Endothelial cell of hepatic sinusoid (primary cell): ENCODE results near the gene AGGF1.
"Not testable (repeated sequence)": the region's sequence is repeated elsewhere in the genome, so short reads cannot be mapped to it uniquely, and the experiment has no call there.

Source experiments
- in situ Hi-C: cut with HindIII; loops from 2 replicates; pipeline ENCODE4 v1.10.0; 2017; ENCODE audit warnings: low sequenced_read_pairs

The AGGF1 gene, protein sequence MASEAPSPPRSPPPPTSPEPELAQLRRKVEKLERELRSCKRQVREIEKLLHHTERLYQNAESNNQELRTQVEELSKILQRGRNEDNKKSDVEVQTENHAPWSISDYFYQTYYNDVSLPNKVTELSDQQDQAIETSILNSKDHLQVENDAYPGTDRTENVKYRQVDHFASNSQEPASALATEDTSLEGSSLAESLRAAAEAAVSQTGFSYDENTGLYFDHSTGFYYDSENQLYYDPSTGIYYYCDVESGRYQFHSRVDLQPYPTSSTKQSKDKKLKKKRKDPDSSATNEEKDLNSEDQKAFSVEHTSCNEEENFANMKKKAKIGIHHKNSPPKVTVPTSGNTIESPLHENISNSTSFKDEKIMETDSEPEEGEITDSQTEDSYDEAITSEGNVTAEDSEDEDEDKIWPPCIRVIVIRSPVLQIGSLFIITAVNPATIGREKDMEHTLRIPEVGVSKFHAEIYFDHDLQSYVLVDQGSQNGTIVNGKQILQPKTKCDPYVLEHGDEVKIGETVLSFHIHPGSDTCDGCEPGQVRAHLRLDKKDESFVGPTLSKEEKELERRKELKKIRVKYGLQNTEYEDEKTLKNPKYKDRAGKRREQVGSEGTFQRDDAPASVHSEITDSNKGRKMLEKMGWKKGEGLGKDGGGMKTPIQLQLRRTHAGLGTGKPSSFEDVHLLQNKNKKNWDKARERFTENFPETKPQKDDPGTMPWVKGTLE

DNA sequence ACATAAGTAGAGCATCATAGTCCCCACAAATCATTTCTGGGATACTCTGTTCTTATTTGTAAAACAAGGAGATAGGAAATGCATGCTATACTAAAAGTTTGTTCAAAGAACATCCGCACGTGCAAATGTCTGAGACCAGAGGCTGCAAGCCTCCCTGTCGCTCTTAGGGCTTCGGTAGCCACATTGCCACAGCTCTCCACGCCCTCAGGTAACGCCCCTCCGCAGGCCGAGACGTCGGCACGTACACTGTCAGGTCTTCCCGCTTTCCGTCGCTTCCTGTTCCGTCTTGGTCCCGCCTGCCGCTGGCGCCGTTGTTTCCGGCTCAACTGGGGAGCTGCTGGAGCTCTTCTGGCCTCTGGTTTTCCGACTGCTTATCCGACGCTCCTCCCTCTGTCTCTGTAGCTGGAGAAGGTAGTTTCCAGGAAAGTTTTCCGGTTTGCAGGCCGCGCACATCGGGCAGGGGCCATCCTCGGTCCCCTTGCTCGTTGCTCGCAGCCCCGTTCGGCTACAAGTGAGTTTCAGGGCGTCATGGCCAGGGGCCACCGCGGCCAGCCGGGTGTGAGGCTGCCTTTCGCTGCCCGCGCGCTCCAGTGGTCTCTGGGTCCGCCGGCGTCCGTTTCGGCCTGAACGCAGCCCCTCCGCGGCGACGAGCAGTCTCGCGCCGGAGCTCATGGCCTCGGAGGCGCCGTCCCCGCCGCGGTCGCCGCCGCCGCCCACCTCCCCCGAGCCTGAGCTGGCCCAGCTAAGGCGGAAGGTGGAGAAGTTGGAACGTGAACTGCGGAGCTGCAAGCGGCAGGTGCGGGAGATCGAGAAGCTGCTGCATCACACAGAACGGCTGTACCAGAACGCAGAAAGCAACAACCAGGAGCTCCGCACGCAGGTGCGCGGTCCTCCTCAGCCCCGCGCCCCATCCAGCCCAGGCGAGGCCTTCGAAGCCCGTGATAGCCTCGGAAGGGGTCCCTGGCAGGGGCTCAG is at the start of gene AGGF1:
AGGF1 (plus strand) TSS at position 308 of the 975 bp plus-strand sequence; CDS start at position 671, 363 bp downstream.
- in situ Hi-C loops: no loop called here

DNA sequence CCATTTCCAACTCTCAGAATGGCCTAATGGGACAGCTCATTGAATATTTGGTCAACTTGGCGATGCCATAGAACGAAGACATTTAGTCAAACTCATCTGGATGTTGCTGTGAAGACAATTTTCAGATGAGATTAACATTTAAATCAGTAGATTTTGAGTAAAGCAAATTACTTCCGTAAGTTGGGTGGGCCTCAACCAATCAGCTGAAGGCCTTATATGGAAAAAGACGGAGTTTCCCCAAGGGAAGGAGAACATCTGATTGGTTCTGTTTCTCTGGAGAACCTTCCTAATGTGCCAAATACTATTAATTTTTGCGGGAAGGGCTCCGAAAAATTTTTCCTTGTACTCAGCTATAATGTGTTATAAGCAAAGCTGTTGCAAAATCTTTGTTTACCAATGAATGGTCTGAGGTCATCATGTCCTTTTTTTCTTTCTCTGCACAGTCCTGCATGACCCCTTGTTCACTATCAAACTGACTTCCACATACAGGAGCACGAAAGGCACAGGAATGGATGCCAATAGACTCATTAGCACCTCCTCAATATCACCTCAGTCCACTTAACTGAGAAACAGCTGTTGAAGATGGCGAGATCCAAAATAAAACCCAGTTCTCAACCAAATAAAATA is 49.6 kb upstream of the AGGF1 start:
- in situ Hi-C loops: no loop called here

DNA sequence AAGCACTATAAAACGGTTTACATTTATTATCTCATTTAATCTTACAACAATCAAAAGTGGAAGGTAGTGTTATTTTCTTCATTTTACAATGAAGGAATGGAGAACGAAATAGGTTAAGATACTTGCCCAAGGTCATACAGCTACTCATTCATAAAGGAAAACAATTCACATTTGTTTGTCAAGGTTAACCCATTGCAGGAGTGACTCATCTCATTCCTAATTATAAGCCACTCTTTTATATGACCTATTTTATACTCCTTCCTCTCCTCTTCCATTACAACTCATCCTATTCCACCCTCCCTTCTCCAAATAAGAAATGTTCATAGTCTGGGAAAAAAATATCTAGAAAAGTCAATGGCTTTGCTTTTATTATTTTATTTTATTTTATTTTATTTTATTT is 47.8 kb upstream of the AGGF1 start:
- in situ Hi-C loops: no loop called here

DNA sequence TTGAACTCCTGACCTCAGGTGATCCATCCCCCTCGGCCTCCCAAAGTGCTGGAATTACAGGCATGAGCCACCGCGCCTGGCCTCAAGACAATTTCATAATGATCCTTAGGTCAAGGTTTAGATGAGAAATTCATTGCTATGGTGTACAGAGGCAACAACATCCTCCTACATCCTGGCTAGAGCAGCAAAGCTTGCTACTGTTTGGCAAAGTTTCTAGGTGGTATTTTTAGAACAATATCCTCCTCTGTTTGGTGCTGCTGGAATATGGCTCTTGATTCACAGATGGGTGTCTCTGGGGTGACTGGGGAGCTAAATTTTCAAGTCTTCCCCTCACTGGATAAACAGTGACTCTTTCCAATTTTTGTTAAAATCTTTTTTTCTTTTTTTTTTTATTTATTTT is 46.7 kb upstream of the AGGF1 start:
- in situ Hi-C loops: no loop called here

DNA sequence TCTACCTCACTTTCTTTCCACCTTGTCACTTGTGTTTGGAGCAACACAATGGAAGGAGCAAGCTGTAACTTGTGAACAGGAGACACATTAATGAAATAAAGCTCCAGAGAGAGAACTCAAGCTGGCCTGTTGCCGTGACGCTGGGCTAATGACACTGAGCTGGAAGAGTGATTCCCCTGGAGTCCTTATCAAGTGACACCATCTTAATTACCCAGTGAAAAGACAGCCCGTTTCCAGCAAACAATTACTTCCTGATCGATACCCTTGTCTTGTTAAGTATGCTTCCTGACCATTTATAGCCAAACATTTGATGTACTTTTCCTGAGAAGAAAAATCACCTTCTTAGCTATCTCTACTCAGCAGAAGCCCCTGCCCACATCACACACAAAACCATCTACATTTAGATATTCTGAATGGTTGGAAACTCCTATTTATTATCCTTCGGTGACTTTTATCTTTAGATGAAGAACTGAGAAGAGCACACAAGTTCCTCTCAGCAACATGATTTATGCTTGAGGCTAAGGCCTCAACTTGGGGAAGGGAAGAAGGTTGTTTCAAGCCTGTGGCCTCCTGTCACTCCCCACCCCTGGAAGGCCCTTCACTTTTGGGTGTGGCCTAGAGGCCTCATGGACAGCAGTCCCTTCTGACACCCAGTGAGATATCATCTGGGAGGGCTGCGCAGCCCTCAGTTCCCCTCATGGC is 43.2 kb upstream of the AGGF1 start:
- in situ Hi-C loops: no loop called here

DNA sequence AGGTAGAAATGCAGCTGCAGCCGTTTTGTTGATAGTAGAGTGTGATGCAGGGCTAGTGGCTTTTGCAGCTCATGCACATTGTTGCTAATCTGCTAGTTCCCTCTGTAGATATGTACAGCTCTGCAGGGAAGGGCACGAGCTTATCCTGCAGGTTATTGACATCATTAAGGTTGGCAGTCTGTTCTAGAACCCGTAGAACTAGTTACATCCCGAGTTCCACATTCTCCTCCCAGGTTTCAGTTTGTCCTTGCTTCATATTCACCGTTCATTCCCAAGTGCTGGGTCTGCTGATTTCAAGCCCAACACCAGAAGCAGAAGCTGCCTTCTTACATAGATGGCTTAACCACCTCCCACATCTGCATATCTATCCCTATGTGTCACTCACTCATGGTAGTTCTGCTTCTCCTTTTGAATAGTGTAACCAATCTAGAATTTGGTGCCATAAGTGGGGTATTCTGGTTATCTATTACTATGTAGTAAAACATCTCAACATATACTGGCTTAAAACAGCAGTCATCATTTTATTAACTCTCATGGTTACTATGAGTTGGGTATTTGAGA is 39.2 kb upstream of the AGGF1 start:
- in situ Hi-C loops: no loop called here

DNA sequence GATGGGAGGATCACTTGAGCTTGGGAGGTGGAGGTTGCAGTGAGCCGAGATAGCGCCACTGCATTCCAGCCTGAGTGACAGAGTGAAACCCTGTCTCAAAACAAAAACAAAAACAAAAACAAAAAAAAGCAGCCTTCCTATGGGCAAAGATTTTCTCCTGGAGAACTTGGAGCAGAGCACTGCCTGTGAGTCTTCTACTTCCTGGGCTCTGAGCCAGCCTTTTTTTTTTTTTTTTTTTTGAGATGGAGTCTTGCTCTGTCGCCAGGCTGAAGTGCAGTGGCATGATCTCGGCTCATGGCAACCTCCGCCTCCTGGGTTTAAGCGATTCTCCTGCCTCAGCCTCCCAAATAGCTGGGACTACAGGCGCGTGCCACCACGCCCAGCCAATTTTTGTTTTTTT is 36.8 kb upstream of the AGGF1 start:
- in situ Hi-C loops: not testable (repeated sequence)

DNA sequence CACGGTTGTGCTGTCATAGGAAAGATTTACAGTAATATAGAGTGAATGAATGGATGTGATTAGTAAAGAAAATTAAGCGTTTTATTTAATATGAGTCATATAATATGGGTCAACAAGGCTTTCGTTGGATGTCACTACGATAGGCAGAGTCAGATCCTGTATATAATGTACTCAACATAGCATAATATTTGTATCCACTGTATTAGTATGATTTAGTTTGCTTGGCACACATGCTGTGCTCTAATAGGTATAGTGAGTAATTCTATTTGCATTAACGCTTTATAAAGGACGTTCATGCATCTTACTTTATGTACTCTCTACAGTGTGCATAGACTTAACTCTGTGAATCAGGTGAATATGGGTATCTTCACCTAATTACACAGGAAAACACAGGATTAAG is 35.9 kb upstream of the AGGF1 start:
- in situ Hi-C loops: no loop called here

DNA sequence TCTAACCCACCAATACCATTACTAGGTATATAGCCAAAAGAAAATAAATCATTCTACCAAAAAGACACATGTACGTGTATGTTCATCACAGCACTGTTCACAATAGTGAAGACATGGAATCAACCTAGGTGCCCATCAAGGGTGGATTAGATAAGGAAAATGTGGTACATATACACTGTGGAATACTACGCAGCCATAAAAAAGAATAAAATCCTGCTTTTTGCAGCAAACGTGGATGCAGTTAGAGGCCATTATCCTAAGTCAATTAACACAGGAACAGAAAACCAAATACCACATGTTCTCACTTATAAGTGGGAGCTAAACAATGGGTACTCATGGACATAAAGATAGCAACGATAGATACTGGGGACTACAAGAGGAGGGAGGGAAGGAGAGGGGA is 32.0 kb upstream of the AGGF1 start:
- in situ Hi-C loops: not testable (repeated sequence)

DNA sequence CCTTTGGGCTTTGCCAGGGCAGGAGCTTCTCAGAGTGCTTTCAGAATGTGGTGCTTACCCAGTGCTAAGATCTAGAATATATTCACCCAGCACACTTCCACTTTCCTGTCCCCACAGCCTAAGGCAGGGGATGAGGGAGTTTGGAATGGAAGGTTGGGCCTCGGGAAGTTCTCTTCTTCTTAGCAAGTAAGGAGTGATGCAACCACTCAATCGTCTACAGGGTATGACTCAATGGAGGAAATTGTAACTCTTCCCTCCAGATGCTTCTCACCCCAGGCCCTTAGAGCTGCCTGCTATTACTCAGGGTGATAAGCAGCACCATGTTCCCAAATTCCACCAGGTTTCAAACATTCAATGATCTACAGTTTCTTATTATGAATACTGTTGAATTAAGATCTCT is 30.8 kb upstream of the AGGF1 start:
- in situ Hi-C loops: no loop called here

DNA sequence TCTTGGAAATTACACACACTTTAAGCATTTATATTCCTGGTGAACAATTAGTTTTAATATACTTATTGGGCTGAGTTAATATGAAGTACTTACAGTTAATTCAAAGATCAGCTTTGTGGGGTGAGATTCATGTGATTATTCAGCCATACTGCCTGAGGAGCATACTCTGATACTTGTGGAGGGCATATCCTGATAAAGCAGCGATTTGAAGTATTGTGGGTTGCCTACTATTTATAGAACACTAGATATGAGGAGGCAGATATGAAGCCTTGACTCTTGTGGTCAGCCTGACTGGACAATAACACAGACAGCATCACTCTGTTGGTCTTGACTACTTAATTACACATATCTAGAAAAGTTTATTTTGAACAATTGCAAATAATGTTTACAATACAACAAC is 27.0 kb upstream of the AGGF1 start:
- in situ Hi-C loops: no loop called here

DNA sequence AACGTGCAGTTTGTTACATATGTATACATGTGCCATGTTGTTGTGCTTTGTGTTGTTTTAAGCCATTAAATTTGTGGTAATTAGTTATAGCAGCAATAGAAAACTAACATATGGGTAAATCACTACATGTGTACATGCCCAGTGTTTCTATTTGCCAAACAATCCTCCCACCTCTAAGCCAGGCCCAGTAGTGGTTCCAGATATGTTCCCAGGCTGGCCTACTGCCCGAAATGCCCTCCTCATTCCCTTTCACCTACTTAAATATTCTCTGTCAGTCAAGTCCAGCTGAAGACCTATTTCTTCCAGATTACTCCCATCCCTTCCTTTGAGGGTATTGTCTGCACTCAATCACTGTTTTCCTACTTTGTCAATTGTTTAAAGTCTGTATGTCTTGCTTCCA is 24.1 kb upstream of the AGGF1 start:
- in situ Hi-C loops: no loop called here

DNA sequence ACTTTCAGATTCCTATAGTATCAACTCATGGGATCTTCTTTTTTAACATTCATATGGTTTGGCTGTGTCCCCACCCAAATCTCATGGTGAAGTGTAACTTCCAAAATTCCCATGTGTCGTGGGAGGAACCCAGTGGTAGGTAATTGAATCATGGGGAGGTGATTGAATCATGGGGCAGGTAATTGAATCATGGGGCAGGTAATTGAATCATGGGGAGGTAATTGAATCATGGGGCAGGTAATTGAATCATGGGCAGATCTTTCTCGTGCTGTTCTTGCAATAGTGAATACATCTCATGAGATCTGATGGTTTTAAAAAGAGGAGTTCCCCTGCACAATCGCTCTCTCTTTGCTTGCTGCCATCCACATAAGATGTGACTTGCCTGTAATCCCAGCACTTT is 21.8 kb upstream of the AGGF1 start:
- in situ Hi-C loops: no loop called here

DNA sequence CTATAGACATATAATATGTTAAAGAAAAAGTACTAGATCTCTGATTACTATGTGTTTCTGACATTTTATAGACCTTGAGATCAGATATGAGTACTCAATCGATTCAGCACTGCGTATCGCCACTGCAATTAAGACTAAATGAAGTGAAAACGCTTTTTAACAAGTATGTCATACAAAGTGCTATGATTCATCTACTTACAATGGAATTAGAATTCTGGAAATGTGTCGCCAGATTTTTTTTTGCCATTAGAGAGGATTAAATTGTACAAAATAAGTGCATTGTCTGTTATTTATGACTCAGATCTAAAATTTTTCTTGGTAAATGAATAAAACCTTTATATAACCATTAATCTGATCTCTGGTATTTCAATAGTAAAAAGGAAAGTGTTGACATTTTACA is 20.0 kb upstream of the AGGF1 start:
- in situ Hi-C loops: no loop called here

DNA sequence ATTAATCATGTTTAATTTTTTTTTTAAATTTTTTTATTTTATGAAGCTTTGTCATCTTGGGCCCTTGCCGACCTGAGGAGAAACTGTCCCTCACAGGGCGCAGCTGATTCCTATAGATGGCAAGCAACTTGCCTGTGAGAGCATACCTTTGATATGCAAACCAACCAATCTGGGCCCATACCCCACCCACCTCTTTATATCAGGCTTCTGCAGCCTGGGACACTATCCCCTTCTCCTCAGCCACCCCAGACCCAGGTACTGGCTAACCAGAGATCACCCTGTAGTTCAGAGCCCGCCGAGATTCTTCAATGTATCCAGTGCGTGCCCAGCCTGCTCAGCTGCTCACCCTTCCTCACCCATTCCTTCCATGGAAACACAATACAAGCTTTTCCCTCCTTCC is 18.7 kb upstream of the AGGF1 start:
- in situ Hi-C loops: no loop called here

DNA sequence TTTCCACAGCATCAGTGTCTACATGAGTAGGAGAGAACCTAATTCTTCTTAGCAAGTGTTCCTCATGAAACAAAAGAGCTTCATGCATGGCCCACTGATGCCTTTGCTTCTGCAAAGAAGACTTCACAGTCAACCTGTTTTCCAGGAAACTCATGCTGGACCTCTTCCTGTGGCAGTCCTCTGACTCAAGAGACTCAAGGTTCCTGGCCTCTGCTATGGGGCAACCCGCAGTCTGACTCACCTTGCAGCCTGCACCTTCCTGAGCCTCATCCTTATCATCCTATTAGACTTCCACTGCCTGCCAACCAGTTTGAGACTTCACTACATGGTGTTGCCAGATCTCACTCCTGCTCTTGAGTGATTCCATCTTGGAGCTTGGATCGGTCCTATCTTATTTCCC is 17.6 kb upstream of the AGGF1 start:
- in situ Hi-C loops: no loop called here

DNA sequence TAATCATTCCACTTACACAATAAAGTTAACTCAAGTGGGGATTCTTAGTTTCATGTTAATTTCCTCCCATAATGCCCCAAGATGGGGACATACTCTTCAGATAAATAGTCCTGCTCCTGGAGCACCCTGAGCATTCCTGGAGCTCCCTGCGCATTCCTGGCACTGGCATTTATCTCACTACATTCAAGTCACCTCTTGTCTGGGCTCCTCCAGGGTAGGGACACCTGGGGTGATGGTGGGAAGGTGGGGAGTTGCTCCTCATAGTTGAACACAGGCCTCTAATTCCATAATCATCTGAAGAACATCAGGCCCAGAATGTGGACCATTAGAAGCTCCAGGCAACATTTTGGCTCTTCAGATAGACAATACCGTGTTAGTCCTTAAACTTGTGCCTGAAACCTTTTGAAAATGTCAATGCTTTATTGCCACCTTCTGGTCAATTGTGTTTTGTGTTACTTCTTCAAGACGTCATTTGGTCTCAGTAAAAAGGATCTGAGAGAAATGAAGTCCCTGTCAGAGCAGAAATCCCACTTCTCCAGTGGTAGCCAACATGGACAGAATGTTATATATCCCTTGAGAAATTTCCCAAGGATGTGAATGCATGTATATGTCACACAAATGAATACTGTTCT is 14.2 kb upstream of the AGGF1 start:
- in situ Hi-C loops: no loop called here

DNA sequence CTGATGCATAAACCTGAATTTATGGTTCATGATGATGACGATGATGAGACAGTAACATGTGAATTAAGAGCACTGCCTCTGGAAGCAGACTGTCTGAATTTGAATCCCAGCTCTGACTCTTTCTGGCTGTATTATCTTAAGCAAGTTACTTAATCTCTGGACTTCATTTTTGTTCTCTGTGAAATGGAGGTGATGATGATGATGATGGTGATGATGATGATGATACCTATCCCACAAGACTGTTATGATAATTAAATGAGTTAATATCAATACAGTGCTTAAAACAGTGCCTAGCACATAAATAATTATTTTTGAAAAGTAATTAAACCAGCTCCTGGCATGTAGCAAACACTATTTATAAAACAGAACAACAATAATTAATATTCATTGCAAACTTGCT is 13.2 kb upstream of the AGGF1 start:
- in situ Hi-C loops: no loop called here

DNA sequence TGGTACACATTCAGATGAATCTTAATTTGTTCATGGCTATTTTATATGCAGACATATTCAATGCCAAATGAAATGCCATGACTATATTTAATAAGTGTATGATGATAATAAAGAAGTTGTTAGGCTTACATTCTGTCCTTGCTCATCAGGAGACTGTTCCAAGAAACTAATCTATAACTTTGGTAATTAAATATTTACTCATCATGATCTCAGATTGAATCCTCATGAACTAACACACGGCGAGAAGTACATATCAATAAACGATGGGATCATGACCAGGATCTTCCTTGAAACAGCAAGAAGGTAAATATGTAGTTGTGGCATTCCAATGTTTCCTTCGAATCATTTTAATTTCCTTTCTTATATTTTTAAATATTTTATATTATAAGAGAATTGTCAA is 12.5 kb upstream of the AGGF1 start:
- in situ Hi-C loops: no loop called here
